HepG2 (cell line): ENCODE measurements around the gene FAM110A. TPM values are rescaled to one million over a fixed set of nuclear protein-coding genes. Genes with fewer than 3 reads are reported as not detected.

Source experiments
- FOXK2 ChIP-seq: fragments of 450-650 bp; IDR thresholded peaks from 2 replicates; pipeline ENCODE4 v1.6.1; 2016
- HNRNPK ChIP-seq: fragments of 200-400 bp; formaldehyde crosslinking; IDR thresholded peaks from 2 replicates; pipeline ENCODE4 v1.6.1; 2018; ENCODE audit warnings: low read length, low read depth, moderate library complexity, mild to moderate bottlenecking; ENCODE audit not compliant: poor library complexity, severe bottlenecking
- MED13 ChIP-seq: sonication (generic); formaldehyde crosslinking; IDR thresholded peaks from 2 replicates; pipeline ENCODE4 v1.5.0; 2020; ENCODE audit warnings: missing genetic modification reagents
- RAD21 ChIP-seq: fragments of 450-650 bp; formaldehyde crosslinking; IDR thresholded peaks from 2 replicates; pipeline ENCODE4 v1.5.0; 2020; ENCODE audit warnings: mild to moderate bottlenecking
- SP2 ChIP-seq: sonication (generic); formaldehyde crosslinking; IDR thresholded peaks from 2 replicates; pipeline ENCODE4 v1.5.1; 2020; ENCODE audit warnings: mild to moderate bottlenecking, missing genetic modification reagents
- TCF12 ChIP-seq, 2 experiments: fragments of 450-650 bp in 1 of 2; sonication (generic) in 1 of 2; formaldehyde crosslinking in 1 of 2; IDR thresholded peaks; 2 replicates each; pipeline versions ENCODE4 v1.6.1 to v1.8.0; 2017 to 2022; ENCODE audit warnings: antibody characterized with exemption in 1 of 2, mild to moderate bottlenecking in 1 of 2, missing genetic modification reagents in 1 of 2, moderate library complexity in 1 of 2
- TRIM24 ChIP-seq: sonication (generic); formaldehyde crosslinking; IDR thresholded peaks from 2 replicates; pipeline ENCODE4 v1.8.0; 2022; ENCODE audit warnings: mild to moderate bottlenecking, missing genetic modification reagents
- ZIK1 ChIP-seq: sonication (generic); formaldehyde crosslinking; IDR thresholded peaks from 2 replicates; pipeline ENCODE4 v1.5.0; 2020; ENCODE audit warnings: mild to moderate bottlenecking, low read depth, missing genetic modification reagents, borderline replicate concordance
- ZNF432 ChIP-seq: sonication (generic); formaldehyde crosslinking; IDR thresholded peaks from 2 replicates; pipeline ENCODE4 v1.5.0; 2020; ENCODE audit warnings: missing genetic modification reagents, mild to moderate bottlenecking, borderline replicate concordance
- ZNF644 ChIP-seq: IDR thresholded peaks from 2 replicates; pipeline ENCODE4 v1.6.1; 2016; ENCODE audit warnings: low read depth
- ZNF660 ChIP-seq: sonication (generic); formaldehyde crosslinking; IDR thresholded peaks from 2 replicates; pipeline ENCODE4 v1.5.1; 2020; ENCODE audit warnings: mild to moderate bottlenecking, low read depth, missing genetic modification reagents, borderline replicate concordance
- polyA plus RNA-seq, 8 experiments: library from polyadenylated mRNA; depleted of rRNA in 3 of 8; stranded (reverse) in 7 of 8; unstranded in 1 of 8; fragments of >200 nt; fragmentation: Illumina TruSeq in 4 of 8; extraction: Trizol in 4 of 8; gene quantifications; 2 replicates each; pipeline versions ENCODE4 v1.2.1 to v1.2.3, GENCODE V29; 2011 to 2016; ENCODE audit warnings: low read depth in 4 of 8, missing spikeins in 1 of 8, mixed read lengths in 1 of 8; ENCODE audit not compliant: insufficient read depth in 1 of 8
- total RNA-seq, 5 experiments: library from RNA; depleted of rRNA; stranded (reverse); fragments of >200 nt; fragmentation: Illumina TruSeq; extraction: Trizol; gene quantifications; 2 replicates each; pipeline ENCODE4 v1.2.3, GENCODE V29; 2016; ENCODE audit warnings: low read depth in 1 of 5
- TF ChIP-seq, protein P1 (sequence below), 2 experiments: sonication (generic) in 1 of 2; formaldehyde crosslinking in 1 of 2; IDR thresholded peaks; 2 replicates each; pipeline versions ENCODE4 v1.4.0 to v1.6.1; 2016 to 2020; ENCODE audit warnings: borderline replicate concordance in 1 of 2, low read depth in 1 of 2, mild to moderate bottlenecking in 1 of 2, missing genetic modification reagents in 1 of 2
- TF ChIP-seq, protein P2 (sequence below): sonication (generic); formaldehyde crosslinking; IDR thresholded peaks from 2 replicates; pipeline ENCODE4 v1.5.0; 2020; ENCODE audit warnings: mild to moderate bottlenecking, missing genetic modification reagents
- TF ChIP-seq, protein P3 (sequence below): sonication (generic); formaldehyde crosslinking; IDR thresholded peaks from 2 replicates; pipeline ENCODE4 v1.4.0; 2020; ENCODE audit warnings: mild to moderate bottlenecking, missing genetic modification reagents, borderline replicate concordance
- TF ChIP-seq, protein P4 (sequence below): sonication (generic); formaldehyde crosslinking; IDR thresholded peaks from 2 replicates; pipeline ENCODE4 v1.5.0; 2020; ENCODE audit warnings: mild to moderate bottlenecking, low read depth, missing genetic modification reagents, borderline replicate concordance

Gene FAM110A
- total and polyA plus RNA-seq, 2 of the 13 experiments (the other 11 are each of a cell fraction or from before 2014, with no cell fraction given) = 1.9 TPM

DNA sequence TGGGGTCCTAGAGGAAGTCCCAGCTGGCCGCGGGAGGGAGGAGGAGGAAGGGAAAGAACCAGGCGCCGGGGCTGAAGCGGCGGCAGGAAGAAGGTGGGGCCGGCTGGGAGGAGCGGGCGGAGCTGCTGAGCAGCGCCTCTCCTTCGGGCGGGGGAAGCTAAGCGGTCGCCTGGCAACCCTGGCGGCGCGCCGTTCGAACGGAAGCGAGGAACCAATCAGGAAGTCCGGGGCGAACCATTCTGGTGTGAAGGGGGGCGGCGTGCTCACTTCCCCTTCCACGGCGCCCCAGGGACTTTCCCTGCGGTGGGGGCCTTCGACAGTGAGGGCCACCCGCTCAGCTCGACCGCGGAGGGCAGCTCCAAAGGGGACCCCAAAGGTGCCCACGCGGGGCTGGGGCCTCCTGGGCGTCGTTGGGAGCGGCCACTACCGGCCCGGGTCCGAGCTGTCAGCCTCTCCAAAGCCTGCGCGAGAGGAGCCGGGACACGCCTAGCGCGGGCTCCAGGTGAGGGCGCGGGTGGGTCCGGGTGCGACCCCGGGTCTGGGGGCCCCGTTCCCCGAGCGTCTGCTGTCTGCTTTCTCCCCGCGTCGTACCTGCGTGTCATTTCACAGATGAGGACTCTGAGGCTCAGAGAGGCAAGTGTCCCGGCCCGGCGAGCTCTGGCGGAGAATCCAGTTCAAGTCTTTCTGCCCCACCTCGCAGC, at the start of gene FAM110A (continued):
- TF ChIP-seq, protein P1, sequence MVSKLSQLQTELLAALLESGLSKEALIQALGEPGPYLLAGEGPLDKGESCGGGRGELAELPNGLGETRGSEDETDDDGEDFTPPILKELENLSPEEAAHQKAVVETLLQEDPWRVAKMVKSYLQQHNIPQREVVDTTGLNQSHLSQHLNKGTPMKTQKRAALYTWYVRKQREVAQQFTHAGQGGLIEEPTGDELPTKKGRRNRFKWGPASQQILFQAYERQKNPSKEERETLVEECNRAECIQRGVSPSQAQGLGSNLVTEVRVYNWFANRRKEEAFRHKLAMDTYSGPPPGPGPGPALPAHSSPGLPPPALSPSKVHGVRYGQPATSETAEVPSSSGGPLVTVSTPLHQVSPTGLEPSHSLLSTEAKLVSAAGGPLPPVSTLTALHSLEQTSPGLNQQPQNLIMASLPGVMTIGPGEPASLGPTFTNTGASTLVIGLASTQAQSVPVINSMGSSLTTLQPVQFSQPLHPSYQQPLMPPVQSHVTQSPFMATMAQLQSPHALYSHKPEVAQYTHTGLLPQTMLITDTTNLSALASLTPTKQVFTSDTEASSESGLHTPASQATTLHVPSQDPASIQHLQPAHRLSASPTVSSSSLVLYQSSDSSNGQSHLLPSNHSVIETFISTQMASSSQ (IDR thresholded peaks at IDR 0.05; ENCODE audit: low read depth) = no peak
- TF ChIP-seq, protein P1 (CRISPR knock-in tag; IDR thresholded peaks at IDR 0.05; ENCODE audit: borderline replicate concordance) = peak; percentile 61; the same call in 1 of the 2 replicates
- TF ChIP-seq, protein P2, sequence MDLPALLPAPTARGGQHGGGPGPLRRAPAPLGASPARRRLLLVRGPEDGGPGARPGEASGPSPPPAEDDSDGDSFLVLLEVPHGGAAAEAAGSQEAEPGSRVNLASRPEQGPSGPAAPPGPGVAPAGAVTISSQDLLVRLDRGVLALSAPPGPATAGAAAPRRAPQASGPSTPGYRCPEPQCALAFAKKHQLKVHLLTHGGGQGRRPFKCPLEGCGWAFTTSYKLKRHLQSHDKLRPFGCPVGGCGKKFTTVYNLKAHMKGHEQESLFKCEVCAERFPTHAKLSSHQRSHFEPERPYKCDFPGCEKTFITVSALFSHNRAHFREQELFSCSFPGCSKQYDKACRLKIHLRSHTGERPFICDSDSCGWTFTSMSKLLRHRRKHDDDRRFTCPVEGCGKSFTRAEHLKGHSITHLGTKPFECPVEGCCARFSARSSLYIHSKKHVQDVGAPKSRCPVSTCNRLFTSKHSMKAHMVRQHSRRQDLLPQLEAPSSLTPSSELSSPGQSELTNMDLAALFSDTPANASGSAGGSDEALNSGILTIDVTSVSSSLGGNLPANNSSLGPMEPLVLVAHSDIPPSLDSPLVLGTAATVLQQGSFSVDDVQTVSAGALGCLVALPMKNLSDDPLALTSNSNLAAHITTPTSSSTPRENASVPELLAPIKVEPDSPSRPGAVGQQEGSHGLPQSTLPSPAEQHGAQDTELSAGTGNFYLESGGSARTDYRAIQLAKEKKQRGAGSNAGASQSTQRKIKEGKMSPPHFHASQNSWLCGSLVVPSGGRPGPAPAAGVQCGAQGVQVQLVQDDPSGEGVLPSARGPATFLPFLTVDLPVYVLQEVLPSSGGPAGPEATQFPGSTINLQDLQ = no peak
- no peak for TF ChIP-seq TCF12 (IDR thresholded peaks at IDR 0.05)
- TF ChIP-seq TCF12 (CRISPR knock-in tag; IDR thresholded peaks at IDR 0.05) = 0 out of 2 replicates have a peak, but pooled peaks have one; percentile 42
- TF ChIP-seq ZNF432 (CRISPR knock-in tag) = no peak
- TF ChIP-seq MED13 (CRISPR knock-in tag) = peak; percentile 61; the same call in 1 of the 2 replicates
- peak; percentile 87 for TF ChIP-seq ZIK1 (CRISPR knock-in tag)
- TF ChIP-seq ZNF660 (CRISPR knock-in tag) = no peak
- TF ChIP-seq, protein P3, sequence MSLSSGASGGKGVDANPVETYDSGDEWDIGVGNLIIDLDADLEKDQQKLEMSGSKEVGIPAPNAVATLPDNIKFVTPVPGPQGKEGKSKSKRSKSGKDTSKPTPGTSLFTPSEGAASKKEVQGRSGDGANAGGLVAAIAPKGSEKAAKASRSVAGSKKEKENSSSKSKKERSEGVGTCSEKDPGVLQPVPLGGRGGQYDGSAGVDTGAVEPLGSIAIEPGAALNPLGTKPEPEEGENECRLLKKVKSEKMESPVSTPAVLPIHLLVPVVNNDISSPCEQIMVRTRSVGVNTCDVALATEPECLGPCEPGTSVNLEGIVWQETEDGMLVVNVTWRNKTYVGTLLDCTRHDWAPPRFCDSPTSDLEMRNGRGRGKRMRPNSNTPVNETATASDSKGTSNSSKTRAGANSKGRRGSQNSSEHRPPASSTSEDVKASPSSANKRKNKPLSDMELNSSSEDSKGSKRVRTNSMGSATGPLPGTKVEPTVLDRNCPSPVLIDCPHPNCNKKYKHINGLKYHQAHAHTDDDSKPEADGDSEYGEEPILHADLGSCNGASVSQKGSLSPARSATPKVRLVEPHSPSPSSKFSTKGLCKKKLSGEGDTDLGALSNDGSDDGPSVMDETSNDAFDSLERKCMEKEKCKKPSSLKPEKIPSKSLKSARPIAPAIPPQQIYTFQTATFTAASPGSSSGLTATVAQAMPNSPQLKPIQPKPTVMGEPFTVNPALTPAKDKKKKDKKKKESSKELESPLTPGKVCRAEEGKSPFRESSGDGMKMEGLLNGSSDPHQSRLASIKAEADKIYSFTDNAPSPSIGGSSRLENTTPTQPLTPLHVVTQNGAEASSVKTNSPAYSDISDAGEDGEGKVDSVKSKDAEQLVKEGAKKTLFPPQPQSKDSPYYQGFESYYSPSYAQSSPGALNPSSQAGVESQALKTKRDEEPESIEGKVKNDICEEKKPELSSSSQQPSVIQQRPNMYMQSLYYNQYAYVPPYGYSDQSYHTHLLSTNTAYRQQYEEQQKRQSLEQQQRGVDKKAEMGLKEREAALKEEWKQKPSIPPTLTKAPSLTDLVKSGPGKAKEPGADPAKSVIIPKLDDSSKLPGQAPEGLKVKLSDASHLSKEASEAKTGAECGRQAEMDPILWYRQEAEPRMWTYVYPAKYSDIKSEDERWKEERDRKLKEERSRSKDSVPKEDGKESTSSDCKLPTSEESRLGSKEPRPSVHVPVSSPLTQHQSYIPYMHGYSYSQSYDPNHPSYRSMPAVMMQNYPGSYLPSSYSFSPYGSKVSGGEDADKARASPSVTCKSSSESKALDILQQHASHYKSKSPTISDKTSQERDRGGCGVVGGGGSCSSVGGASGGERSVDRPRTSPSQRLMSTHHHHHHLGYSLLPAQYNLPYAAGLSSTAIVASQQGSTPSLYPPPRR (CRISPR knock-in tag) = no peak
- peak; percentile 70 for TF ChIP-seq SP2
- TF ChIP-seq ZNF644 = no peak
- TF ChIP-seq, protein P4, sequence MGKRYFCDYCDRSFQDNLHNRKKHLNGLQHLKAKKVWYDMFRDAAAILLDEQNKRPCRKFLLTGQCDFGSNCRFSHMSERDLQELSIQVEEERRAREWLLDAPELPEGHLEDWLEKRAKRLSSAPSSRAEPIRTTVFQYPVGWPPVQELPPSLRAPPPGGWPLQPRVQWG (CRISPR knock-in tag) = no peak
- peak; percentile 95 for TF ChIP-seq FOXK2
- TF ChIP-seq HNRNPK = peak; percentile 58
- no peak; the same call in none of the 2 replicates for TF ChIP-seq RAD21
- TF ChIP-seq TRIM24 (CRISPR knock-in tag) = no peak
